HepG2 (cell line): ENCODE data around the gene PSMB10. TPM values are rescaled to one million over a fixed set of nuclear protein-coding genes. Genes with fewer than 3 reads are reported as not detected.

ENCODE experiments used
- CAMTA2 ChIP-seq: sonication (generic); formaldehyde crosslinking; IDR thresholded peaks from 2 replicates; pipeline ENCODE4 v1.4.0; 2020; ENCODE audit warnings: mild to moderate bottlenecking, missing genetic modification reagents, borderline replicate concordance
- HES4 ChIP-seq: sonication (generic); formaldehyde crosslinking; IDR thresholded peaks from 2 replicates; pipeline ENCODE4 v1.9.0; 2021; ENCODE audit warnings: mild to moderate bottlenecking, missing genetic modification reagents, borderline replicate concordance
- ISX ChIP-seq: sonication (generic); formaldehyde crosslinking; conservative IDR thresholded peaks from 2 replicates; pipeline ENCODE4 v1.5.0; 2020; ENCODE audit warnings: missing genetic modification reagents
- JDP2 ChIP-seq: sonication (generic); formaldehyde crosslinking; IDR thresholded peaks from 2 replicates; pipeline ENCODE4 v1.8.1; 2022; ENCODE audit warnings: missing genetic modification reagents, borderline replicate concordance
- MLLT10 ChIP-seq: sonication (generic); formaldehyde crosslinking; IDR thresholded peaks from 2 replicates; pipeline ENCODE4 v1.4.0; 2020; ENCODE audit warnings: missing genetic modification reagents
- NCOA1 ChIP-seq: sonication (generic); formaldehyde crosslinking; IDR thresholded peaks from 2 replicates; pipeline ENCODE4 v1.9.0; 2021; ENCODE audit warnings: missing genetic modification reagents
- NCOA5 ChIP-seq: sonication (generic); formaldehyde crosslinking; IDR thresholded peaks from 2 replicates; pipeline ENCODE4 v1.4.0; 2020; ENCODE audit warnings: missing genetic modification reagents
- NFYC ChIP-seq: IDR thresholded peaks from 2 replicates; pipeline ENCODE4 v1.6.1; 2016; ENCODE audit warnings: missing genetic modification reagents, missing compliant biosample characterization
- NRL ChIP-seq: sonication (generic); formaldehyde crosslinking; IDR thresholded peaks from 2 replicates; pipeline ENCODE4 v1.5.0; 2020; ENCODE audit warnings: missing genetic modification reagents, mild to moderate bottlenecking, moderate library complexity, borderline replicate concordance
- POLR2AphosphoS5 ChIP-seq: IDR thresholded peaks from 2 replicates; pipeline ENCODE4 v1.6.1; 2012; ENCODE audit warnings: low read depth, low read length
- POLR2G ChIP-seq: fragments of 200-400 bp; formaldehyde crosslinking; IDR thresholded peaks from 2 replicates; pipeline ENCODE4 v1.6.1; 2018; ENCODE audit warnings: mild to moderate bottlenecking, low read depth, low read length, moderate library complexity
- SMARCC2 ChIP-seq: fragments of 450-650 bp; IDR thresholded peaks from 2 replicates; pipeline ENCODE4 v1.6.1; 2017; ENCODE audit warnings: antibody characterized with exemption, mild to moderate bottlenecking
- SSRP1 ChIP-seq: IDR thresholded peaks from 2 replicates; pipeline ENCODE4 v1.6.1; 2016; ENCODE audit warnings: control low read depth
- TBX2 ChIP-seq: sonication (generic); formaldehyde crosslinking; IDR thresholded peaks from 2 replicates; pipeline ENCODE4 v1.5.0; 2020; ENCODE audit warnings: missing genetic modification reagents, mild to moderate bottlenecking, borderline replicate concordance
- ZFX ChIP-seq: sonication (generic); formaldehyde crosslinking; IDR thresholded peaks from 2 replicates; pipeline ENCODE4 v1.4.0; 2020; ENCODE audit warnings: mild to moderate bottlenecking, low read depth, missing genetic modification reagents, moderate library complexity
- ZNF121 ChIP-seq: sonication (generic); formaldehyde crosslinking; IDR thresholded peaks from 2 replicates; pipeline ENCODE4 v1.5.0; 2020; ENCODE audit warnings: mild to moderate bottlenecking, missing genetic modification reagents
- ZNF207 ChIP-seq: fragments of 450-650 bp; IDR thresholded peaks from 2 replicates; pipeline ENCODE4 v1.6.1; 2016; ENCODE audit warnings: antibody characterized with exemption, borderline replicate concordance
- ZNF263 ChIP-seq: sonication (generic); formaldehyde crosslinking; IDR thresholded peaks from 2 replicates; pipeline ENCODE4 v1.4.0; 2020; ENCODE audit warnings: missing genetic modification reagents
- ZNF572 ChIP-seq: sonication (generic); formaldehyde crosslinking; IDR thresholded peaks from 2 replicates; pipeline ENCODE4 v1.5.1; 2020; ENCODE audit warnings: mild to moderate bottlenecking, missing genetic modification reagents
- ZNF674 ChIP-seq: sonication (generic); formaldehyde crosslinking; IDR thresholded peaks from 2 replicates; pipeline ENCODE4 v1.5.0; 2020; ENCODE audit warnings: low read depth, mild to moderate bottlenecking, missing genetic modification reagents
- ZNF75D ChIP-seq: sonication (generic); formaldehyde crosslinking; IDR thresholded peaks from 2 replicates; pipeline ENCODE4 v1.8.1; 2023; ENCODE audit warnings: missing genetic modification reagents, mild to moderate bottlenecking, borderline replicate concordance
- ZSCAN20 ChIP-seq: sonication (generic); formaldehyde crosslinking; IDR thresholded peaks from 2 replicates; pipeline ENCODE4 v1.4.0; 2020; ENCODE audit warnings: missing genetic modification reagents, mild to moderate bottlenecking, borderline replicate concordance
- polyA plus RNA-seq, 8 experiments: library from polyadenylated mRNA; depleted of rRNA in 3 of 8; stranded (reverse) in 7 of 8; unstranded in 1 of 8; fragments of >200 nt; fragmentation: Illumina TruSeq in 4 of 8; extraction: Trizol in 4 of 8; gene quantifications; 2 replicates each; pipeline versions ENCODE4 v1.2.1 to v1.2.3, GENCODE V29; 2011 to 2016; ENCODE audit warnings: low read depth in 4 of 8, missing spikeins in 1 of 8, mixed read lengths in 1 of 8; ENCODE audit not compliant: insufficient read depth in 1 of 8
- total RNA-seq, 5 experiments: library from RNA; depleted of rRNA; stranded (reverse); fragments of >200 nt; fragmentation: Illumina TruSeq; extraction: Trizol; gene quantifications; 2 replicates each; pipeline ENCODE4 v1.2.3, GENCODE V29; 2016; ENCODE audit warnings: low read depth in 1 of 5
- TF ChIP-seq, protein P1 (sequence below): sonication (generic); formaldehyde crosslinking; IDR thresholded peaks from 2 replicates; pipeline ENCODE4 v1.5.0; 2020; ENCODE audit warnings: mild to moderate bottlenecking, missing genetic modification reagents
- TF ChIP-seq, protein P2 (sequence below): sonication (generic); formaldehyde crosslinking; IDR thresholded peaks from 2 replicates; pipeline ENCODE4 v1.4.0; 2020; ENCODE audit warnings: missing genetic modification reagents, low read depth, mild to moderate bottlenecking, borderline replicate concordance
- TF ChIP-seq, protein P3 (sequence below): sonication (generic); formaldehyde crosslinking; IDR thresholded peaks from 2 replicates; pipeline ENCODE4 v1.4.0; 2020; ENCODE audit warnings: missing genetic modification reagents, borderline replicate concordance

PSMB10 gene
- total and polyA plus RNA-seq, 2 of the 13 experiments (the other 11 are each of a cell fraction or from before 2014, with no cell fraction given), result 12.7 to 65.9 TPM

DNA sequence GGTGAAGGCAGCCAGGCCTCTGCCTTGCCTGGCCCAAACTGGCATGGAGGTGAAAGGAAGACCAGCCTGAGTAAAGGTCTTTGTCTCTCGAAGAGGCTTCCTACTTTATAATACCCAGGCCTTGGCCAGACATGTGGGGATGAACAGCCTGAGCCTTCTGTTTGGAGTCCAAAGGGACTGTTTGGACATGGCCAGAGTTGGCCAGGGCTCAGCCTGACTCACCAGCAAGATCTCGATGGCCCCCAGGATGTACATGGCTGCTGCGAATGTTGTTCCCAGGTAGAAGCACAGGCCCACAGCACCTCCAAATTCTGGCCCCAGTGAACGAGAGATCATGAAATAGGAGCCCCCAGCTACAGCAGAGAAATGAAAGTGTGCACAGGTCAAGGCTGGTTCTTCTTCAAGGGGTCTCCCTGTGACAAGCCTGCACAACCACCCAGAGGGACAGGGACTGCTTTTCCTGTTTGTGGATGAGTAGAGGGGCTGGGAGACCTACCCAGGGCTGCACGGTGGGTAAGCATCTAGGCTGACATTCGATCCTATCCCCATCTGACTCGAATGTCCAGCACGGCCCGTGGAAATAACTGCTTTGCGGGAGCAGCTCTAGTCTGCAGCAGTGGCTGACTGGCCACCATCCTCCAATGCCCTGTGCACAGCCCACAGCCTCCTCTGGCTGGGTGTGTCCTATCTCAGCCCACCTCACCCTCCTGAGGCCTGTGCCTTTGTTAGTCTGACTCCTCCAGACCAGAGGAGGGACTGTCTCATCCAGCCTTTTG is 18.0 kb upstream of the PSMB10 start (continued):
- TF ChIP-seq NCOA1 (CRISPR knock-in tag), result no peak
- TF ChIP-seq NRL (CRISPR knock-in tag), result no peak
- TF ChIP-seq, protein P1, sequence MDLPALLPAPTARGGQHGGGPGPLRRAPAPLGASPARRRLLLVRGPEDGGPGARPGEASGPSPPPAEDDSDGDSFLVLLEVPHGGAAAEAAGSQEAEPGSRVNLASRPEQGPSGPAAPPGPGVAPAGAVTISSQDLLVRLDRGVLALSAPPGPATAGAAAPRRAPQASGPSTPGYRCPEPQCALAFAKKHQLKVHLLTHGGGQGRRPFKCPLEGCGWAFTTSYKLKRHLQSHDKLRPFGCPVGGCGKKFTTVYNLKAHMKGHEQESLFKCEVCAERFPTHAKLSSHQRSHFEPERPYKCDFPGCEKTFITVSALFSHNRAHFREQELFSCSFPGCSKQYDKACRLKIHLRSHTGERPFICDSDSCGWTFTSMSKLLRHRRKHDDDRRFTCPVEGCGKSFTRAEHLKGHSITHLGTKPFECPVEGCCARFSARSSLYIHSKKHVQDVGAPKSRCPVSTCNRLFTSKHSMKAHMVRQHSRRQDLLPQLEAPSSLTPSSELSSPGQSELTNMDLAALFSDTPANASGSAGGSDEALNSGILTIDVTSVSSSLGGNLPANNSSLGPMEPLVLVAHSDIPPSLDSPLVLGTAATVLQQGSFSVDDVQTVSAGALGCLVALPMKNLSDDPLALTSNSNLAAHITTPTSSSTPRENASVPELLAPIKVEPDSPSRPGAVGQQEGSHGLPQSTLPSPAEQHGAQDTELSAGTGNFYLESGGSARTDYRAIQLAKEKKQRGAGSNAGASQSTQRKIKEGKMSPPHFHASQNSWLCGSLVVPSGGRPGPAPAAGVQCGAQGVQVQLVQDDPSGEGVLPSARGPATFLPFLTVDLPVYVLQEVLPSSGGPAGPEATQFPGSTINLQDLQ, result 0 out of 2 replicates have a peak, but pooled peaks have one; percentile 31
- TF ChIP-seq ZNF207, result no peak
- 0 out of 2 replicates have a peak, but pooled peaks have one; percentile 31 for TF ChIP-seq ZNF263 (CRISPR knock-in tag)
- TF ChIP-seq HES4 (CRISPR knock-in tag), result no peak
- 0 out of 2 replicates have a peak, but pooled peaks have one; percentile 14 for TF ChIP-seq TBX2
- TF ChIP-seq JDP2 (CRISPR knock-in tag), result no peak
- TF ChIP-seq POLR2AphosphoS5, result peak; percentile 20; the same call in 1 of the 2 replicates
- TF ChIP-seq, protein P2, sequence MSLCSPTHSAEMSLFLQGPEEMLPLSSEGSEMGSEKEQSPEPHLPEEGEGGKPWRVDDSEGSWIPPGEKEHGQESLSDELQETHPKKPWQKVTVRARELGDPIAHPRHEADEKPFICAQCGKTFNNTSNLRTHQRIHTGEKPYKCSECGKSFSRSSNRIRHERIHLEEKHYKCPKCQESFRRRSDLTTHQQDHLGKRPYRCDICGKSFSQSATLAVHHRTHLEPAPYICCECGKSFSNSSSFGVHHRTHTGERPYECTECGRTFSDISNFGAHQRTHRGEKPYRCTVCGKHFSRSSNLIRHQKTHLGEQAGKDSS (CRISPR knock-in tag), result 0 out of 2 replicates have a peak, but pooled peaks have one; percentile 10
- no peak for TF ChIP-seq ZSCAN20 (CRISPR knock-in tag)
- TF ChIP-seq ISX (CRISPR knock-in tag), result no peak
- TF ChIP-seq ZNF75D (CRISPR knock-in tag), result no peak
- TF ChIP-seq ZFX (CRISPR knock-in tag), result 0 out of 2 replicates have a peak, but pooled peaks have one; percentile 18
- TF ChIP-seq, protein P3, sequence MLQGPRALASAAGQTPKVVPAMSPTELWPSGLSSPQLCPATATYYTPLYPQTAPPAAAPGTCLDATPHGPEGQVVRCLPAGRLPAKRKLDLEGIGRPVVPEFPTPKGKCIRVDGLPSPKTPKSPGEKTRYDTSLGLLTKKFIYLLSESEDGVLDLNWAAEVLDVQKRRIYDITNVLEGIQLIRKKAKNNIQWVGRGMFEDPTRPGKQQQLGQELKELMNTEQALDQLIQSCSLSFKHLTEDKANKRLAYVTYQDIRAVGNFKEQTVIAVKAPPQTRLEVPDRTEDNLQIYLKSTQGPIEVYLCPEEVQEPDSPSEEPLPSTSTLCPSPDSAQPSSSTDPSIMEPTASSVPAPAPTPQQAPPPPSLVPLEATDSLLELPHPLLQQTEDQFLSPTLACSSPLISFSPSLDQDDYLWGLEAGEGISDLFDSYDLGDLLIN, result 0 out of 2 replicates have a peak, but pooled peaks have one; percentile 54
- TF ChIP-seq SSRP1 (CRISPR knock-in tag), result peak; percentile 81; the same call in 1 of the 2 replicates
- no peak for TF ChIP-seq CAMTA2 (CRISPR knock-in tag)
- no peak for TF ChIP-seq ZNF121 (CRISPR knock-in tag)
- no peak for TF ChIP-seq SMARCC2
- no peak for TF ChIP-seq NFYC (CRISPR knock-in tag)
- no peak for TF ChIP-seq NCOA5
- peak; percentile 35; the same call in 1 of the 2 replicates for TF ChIP-seq POLR2G
- TF ChIP-seq ZNF674 (CRISPR knock-in tag), result no peak
- peak; percentile 61; the same call in 1 of the 2 replicates for TF ChIP-seq ZNF572
- TF ChIP-seq MLLT10 (CRISPR knock-in tag), result no peak
